SK-N-SH (cell line): ENCODE data around the gene DPEP1.

Experiments
- EZH2phosphoT487 ChIP-seq: fragments of 200-600 bp; sonication (generic); IDR thresholded peaks from 2 replicates; pipeline ENCODE4 v1.6.1; 2017; ENCODE audit warnings: low read depth, mixed run types, mild to moderate bottlenecking, antibody characterized with exemption, moderate library complexity, borderline replicate concordance
- FOXJ3 ChIP-seq: sonication (generic); formaldehyde crosslinking; IDR thresholded peaks from 2 replicates; pipeline ENCODE4 v1.5.1; 2020; ENCODE audit warnings: mild to moderate bottlenecking, missing genetic modification reagents
- FOXM1 ChIP-seq: IDR thresholded peaks from 2 replicates; pipeline ENCODE4 v1.4.0; 2012; ENCODE audit warnings: low read depth, mild to moderate bottlenecking
- MXI1 ChIP-seq: IDR thresholded peaks from 2 replicates; pipeline ENCODE4 v1.6.1; 2012; ENCODE audit warnings: mild to moderate bottlenecking, low read depth, low read length, improper control_type of control experiment
- POLR2AphosphoS5 ChIP-seq: IDR thresholded peaks from 2 replicates; pipeline ENCODE4 v1.6.1; 2012; ENCODE audit warnings: low read depth, low read length
- RAD21 ChIP-seq: IDR thresholded peaks from 2 replicates; pipeline ENCODE4 v1.6.1; 2012; ENCODE audit warnings: mild to moderate bottlenecking, low read length
- RXRA ChIP-seq: IDR thresholded peaks from 2 replicates; pipeline ENCODE4 v1.4.0; 2012; ENCODE audit warnings: low read depth, mild to moderate bottlenecking, borderline replicate concordance
- SIN3A ChIP-seq: IDR thresholded peaks from 2 replicates; pipeline ENCODE4 v1.6.1; 2012; ENCODE audit warnings: low read depth, mild to moderate bottlenecking, low read length, moderate library complexity, borderline replicate concordance
- TAF1 ChIP-seq: IDR thresholded peaks from 2 replicates; pipeline ENCODE4 v1.6.1; 2012; ENCODE audit warnings: low read depth, mild to moderate bottlenecking, low read length, moderate library complexity, borderline replicate concordance
- YY1 ChIP-seq: IDR thresholded peaks from 2 replicates; pipeline ENCODE4 v1.4.0; 2012; ENCODE audit warnings: low read depth, mild to moderate bottlenecking
- TF ChIP-seq, protein P1 (sequence below): fragments of 200-600 bp; sonication (generic); IDR thresholded peaks from 2 replicates; pipeline ENCODE4 v1.6.1; 2017; ENCODE audit warnings: antibody characterized with exemption, mild to moderate bottlenecking, moderate library complexity

DNA sequence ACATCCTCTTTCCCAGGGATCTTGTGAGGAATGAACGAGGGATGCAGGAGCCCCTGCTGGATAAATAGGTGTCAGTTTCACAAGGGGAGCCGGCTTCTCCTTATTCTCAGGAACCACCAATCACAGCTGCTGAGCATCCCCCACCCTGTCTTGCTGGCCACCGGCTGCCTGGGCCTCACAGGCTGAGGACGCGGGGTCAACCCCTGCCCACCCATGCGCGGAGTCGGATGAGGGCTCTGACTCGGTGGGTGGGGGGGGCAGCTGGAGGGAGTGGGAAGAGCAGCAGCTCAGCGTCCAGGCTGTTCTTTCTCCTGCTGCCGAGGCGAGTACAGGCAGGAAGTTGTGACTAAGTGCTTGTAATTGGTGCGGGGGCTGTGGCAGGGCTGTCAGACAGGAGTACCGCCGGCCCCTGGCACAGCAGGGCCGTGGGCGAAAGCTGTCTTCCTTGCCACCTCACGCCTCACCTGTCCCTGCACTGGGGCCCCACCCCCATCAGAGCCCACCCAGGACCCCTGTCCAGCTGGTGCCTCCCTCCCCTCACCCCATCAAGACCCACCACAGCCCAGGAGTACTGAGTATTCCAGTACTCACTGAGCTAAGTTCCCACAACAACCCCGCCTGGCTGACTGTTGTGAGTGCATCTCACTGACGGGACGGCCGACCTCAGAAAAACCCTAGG is 11.0 kb upstream of the DPEP1 start:
- TF ChIP-seq, protein P1, sequence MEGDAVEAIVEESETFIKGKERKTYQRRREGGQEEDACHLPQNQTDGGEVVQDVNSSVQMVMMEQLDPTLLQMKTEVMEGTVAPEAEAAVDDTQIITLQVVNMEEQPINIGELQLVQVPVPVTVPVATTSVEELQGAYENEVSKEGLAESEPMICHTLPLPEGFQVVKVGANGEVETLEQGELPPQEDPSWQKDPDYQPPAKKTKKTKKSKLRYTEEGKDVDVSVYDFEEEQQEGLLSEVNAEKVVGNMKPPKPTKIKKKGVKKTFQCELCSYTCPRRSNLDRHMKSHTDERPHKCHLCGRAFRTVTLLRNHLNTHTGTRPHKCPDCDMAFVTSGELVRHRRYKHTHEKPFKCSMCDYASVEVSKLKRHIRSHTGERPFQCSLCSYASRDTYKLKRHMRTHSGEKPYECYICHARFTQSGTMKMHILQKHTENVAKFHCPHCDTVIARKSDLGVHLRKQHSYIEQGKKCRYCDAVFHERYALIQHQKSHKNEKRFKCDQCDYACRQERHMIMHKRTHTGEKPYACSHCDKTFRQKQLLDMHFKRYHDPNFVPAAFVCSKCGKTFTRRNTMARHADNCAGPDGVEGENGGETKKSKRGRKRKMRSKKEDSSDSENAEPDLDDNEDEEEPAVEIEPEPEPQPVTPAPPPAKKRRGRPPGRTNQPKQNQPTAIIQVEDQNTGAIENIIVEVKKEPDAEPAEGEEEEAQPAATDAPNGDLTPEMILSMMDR = no peak
- TF ChIP-seq RXRA (no peak), EZH2phosphoT487 (no peak), FOXJ3 (CRISPR knock-in tag) (no peak), YY1 (no peak), MXI1 (no peak), POLR2AphosphoS5 (0 out of 2 replicates have a peak, but pooled peaks have one; percentile 19), RAD21 (no peak), SIN3A (no peak), FOXM1 (no peak), TAF1 (no peak)
